Fibroblast of peridontal ligament (primary cell): ENCODE data around the gene VARS1.
"Not testable (repeated sequence)": the region's sequence is repeated elsewhere in the genome, so short reads cannot be mapped to it uniquely, and the experiment has no call there.

Experiments
- DNase-seq: peaks from one replicate; pipeline ENCODE4 v3.0.0-alpha.2; 2010; ENCODE audit errors: extremely low read depth

The VARS1 gene

GRCh38 chr6:31794294-31794865 is 1.2 kb downstream of the VARS1 start:
- peak; percentile 67 for DNase-seq

- DNase-seq: not testable (repeated sequence)
Observed at GRCh38 chr6:31793927-31794245, 1.7 kb downstream of the VARS1 start.

DNA sequence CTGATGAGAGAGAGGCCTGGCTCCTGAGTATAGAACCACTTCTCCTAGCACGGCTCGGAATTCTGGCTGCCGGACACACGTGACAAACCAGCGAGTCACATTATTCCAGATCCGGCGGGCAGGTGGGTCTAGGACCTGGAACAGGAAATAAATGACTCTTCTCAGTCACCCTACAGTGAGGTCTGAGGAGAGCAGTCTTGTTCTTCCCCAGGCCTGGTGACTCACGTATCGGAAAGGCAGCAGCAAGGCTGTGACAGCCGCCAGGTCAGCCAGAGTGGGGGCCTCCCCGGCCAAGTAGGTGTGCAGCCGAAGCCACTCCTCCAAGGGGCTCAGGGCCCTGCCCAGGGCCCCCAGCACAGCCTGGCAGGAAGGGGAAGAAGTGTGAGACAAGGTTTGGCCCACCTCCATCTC is 2.8 kb downstream of the VARS1 start:
- DNase-seq: no peak

DNA sequence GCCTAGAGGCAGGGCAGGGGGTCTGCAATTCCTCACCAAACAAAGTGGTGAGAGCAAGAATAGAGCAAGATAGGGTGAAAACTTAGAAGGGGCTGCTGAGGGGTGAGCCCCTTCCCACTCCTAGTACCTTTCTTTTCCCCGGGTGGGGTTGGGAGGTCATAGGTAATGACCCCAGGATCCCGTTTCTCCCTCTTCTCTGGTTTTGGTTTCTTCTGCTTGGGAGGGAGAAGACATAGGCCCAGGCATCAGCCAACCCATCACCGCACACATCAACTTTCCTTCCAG is 3.5 kb downstream of the VARS1 start:
- no peak for DNase-seq

- DNase-seq: peak; percentile 51
Observed at GRCh38 chr6:31791324-31792089, 4.0 kb downstream of the VARS1 start.

DNA sequence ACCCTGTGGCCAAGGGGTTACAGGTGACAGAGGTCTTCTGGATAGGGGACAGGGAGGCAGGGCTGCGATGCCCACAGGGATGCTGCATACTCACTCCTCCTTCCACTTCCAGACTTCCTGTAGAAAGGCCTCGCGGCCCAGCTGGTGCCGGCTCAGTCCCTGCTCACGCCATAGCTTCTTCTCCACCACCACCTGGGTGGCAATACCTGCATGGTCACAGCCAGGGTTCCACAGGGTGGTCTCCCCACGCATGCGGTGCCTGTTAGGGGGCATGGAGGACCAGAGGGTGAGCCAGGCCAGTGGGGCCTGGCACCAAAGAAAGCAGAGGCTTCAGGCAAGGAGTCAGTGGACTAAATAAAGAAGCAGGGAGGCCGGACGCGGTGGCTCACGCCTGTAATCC is 10.1 kb downstream of the VARS1 start:
- DNase-seq: no peak

GRCh38 chr6:31784098-31784925 is 11.2 kb downstream of the VARS1 start:
- DNase-seq: no peak

DNA sequence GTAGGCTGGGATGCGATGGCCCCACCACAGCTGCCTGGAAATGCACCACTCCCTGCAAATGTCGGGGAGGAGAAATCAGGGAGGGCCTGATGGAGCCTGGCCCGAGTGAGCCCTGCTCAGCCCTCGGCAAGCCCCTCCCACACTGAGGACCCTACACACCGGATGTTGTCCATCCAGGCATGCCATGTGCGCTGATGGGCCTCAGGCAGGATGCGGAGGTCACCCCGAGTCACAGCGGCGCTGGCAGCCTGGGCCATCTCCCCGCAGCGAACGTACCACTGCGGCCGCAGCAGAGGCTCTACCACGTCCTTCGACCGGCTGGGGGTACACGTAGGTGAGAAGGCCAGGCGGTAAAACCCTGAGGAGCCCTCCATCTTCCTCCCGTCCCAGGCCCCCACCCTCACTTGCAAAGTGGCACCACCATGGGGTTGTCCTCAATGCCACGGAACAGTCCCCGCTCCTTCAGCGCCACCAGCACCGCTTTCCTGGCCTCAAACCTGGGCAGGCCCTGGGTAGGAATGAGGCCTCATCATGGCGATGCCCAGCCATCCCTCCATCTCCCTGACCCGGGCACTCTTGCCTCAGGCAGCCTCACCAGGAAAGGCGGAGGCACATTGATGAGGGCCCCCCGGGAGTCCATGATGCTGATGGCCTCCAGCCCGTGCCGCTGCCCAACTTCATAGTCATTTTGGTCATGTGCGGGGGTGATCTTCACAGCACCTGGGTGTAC is 13.3 kb downstream of the VARS1 start:
- no peak for DNase-seq

GRCh38 chr6:31781244-31782125 is 14.1 kb downstream of the VARS1 start:
- DNase-seq: no peak

DNA sequence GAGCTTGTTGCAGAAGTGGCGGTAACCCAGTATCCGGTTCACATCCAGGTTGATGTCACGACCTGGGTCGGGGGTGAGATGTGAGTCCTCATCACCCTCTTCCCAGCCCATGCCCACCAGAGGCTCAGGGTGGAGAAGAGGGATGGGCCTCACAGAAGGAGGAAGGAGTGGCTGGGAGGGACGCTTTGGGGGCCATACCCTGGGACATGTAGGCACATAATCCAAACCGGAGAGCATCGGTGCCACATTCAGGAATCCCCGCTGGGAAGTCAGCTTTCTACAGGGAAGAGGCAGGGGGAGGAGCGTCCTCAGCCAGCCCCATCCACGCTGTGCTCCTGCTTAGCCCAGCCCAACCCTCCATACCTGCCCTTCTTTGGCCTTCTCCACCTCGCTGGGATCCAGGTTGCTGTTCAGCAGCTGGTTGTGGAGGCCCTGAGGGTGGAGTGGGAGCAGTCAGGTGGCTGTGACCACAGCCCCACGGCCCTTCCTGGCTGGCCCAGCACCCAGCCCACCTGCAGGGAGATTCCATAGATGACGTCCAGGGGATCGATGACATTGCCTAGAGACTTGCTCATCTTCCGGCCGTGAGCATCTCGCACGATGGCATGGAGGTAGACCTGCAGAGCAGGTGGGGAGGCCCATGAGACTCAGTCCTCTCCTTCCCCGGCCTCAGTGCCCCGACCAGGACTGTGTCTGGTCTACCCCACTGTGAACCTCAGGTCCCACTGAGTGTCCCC is 14.9 kb downstream of the VARS1 start:
- DNase-seq: no peak

DNA sequence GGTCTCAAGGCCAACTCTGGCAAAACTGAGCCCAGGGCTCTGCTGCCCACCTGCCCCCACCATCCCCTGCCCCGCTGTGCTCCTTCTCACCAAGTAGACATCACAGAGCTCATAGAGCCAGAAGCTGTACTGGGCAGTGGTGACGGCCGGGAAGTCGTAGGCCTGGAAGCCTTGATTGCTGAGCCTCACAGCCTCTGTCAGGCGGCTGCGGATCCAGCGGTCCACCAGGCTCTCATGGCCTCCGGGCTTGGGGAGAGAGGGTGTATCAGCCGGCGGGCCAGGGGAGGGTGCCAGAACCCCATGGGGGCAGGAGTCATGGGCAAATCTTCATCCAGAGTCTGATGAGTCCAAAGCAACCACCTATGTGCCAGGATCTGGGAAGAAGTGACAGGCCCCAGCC is 15.6 kb downstream of the VARS1 start:
- DNase-seq: no peak

- no peak for DNase-seq
Observed at GRCh38 chr6:31778999-31779885, 16.3 kb downstream of the VARS1 start.

DNA sequence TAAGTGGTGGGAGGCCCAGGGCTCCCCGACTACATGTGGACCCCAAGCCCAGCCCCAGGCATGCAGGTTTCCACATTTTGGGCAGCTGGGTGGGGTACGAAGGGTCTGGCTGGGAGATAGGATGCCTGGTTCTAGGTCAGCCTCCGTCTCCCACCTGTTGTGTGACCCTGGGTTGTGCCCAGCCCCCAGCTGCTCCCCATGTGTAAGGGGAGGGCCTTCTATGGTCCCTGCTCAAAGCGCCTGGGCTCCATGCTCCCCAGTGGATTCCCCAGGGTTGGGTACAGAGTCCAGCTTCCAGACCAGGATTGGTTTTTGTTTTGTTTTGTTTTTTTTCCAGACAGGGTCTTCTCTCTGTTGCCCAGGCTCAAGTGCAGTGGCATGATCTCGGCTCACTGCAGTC is 17.4 kb downstream of the VARS1 start:
- DNase-seq: no peak

- DNase-seq: no peak
Observed at GRCh38 chr6:31777667-31778050, 17.9 kb downstream of the VARS1 start.

DNA sequence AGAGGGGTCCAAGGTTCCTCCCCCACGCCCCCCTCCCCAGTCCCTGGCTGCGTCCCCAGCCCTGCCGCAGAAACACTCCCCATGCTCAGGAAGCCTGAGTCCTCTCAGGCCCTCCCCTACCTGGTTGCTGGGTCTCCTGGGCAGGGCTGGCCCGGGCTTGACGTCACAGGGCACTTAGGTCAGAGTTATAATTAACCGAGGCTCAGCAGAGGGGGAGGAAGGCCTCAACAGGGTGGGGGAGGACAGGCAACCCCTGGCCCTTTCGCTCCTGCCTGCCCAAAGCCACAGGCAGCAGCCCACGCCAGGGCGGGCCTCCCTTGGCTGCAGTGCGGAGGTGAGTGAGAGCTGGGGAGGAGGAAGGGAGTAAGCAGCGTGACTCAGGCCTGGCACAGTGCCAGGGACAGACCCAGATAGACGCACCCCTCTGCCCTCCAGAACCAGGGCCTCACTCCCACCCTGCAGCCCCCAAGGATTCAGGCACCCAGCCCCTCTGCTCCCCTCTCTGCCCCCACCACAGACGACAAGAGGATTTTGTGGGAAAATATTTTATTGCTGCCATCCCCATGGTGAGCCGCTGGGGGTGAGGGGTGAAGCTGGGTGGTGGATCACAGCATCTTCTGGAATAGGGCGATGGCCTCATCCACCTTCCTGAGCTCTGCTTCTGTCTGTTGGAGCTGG is 18.4 kb downstream of the VARS1 start, which contains the start of gene VWA7:
Gene VWA7 (minus strand): TSS at position 340 of the 678 bp plus-strand sequence. CDS start 549 bp downstream, outside the sequence.
- peak; percentile 38 for DNase-seq

- DNase-seq: no peak
Observed at GRCh38 chr6:31776485-31776988, 19.0 kb downstream of the VARS1 start.

DNA sequence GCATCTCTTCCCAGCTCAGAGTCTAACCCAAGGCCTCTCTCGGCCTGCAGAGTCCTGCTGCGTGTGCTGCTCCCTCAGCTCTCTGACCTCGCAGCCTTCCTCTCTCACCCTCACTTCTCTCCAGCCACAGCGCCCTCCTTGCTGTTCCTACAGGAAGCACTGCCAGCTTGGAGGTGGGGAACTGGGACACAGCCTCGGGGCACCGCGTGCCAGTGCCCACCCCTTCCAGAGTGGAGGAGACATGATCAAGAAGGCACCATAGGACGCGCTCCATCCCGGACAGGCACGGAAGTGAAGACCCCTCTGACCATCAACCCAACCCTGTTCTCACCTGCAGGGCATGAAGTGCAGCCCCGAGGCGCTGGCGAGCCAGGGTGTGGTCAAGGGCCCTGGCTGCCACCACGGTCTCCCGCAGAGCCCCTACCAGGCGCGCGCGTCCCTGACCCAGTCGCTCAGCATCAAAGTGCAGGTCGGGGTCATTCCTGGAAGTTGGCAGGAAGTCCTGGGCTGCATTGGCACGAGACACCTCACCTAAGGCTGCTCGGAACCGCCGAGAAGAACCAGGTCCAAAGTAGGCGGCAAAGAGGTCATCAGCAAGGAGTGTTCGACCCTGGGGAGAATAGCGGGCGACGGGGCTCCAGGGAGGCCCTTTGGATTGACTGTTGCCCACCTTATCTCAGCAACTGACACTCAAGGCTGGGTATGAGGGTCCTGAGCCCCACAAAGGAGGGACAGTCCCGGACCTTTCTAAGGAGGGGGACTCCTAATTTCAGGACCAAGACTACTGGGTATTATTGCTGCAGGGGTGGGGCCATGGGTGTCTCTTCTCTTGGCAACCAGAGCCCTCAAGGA is 19.7 kb downstream of the VARS1 start:
- DNase-seq: no peak

GRCh38 chr6:31775184-31775583 is 20.4 kb downstream of the VARS1 start:
- DNase-seq: no peak
